EL (cell line): ENCODE data around the gene CNNM1.
A peak's percentile ranks its signal among the peaks of the same experiment; 100 is the strongest.

Source experiments
- DNase-seq: peaks from one replicate; pipeline ENCODE4 v3.0.0-alpha.2; 2016

Gene CNNM1

DNA sequence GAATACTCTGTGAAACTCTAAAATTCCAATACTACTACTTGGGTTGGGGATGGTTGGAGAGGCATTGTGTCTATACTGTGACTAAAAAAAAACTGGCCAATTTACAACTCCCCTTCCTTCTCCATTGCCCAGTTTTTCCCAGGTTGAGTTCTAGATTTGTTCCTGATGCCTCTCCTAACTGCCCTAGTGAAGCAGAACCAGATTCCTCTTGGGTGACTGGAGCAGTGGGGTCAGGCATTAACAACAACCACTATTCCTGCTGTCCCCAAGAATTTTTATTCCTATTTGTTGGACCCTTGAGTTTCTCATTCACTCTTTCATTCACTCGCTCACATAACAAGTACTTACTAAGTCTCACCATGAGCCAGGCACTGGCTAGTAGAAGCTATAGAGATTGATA is 95.5 kb downstream of the CNNM1 start:
- no peak for DNase-seq

GRCh38 chr10:99425204-99425603 is 96.0 kb downstream of the CNNM1 start:
- no peak for DNase-seq

GRCh38 chr10:99426689-99427088 is 97.5 kb downstream of the CNNM1 start:
- DNase-seq, result no peak

GRCh38 chr10:99427566-99428190 is 98.5 kb downstream of the CNNM1 start:
- no peak for DNase-seq

GRCh38 chr10:99429517-99430095 is 100.5 kb downstream of the CNNM1 start:
- DNase-seq, result no peak

GRCh38 chr10:99430116-99430450 is 100.9 kb downstream of the CNNM1 start:
- DNase-seq, result no peak

DNA sequence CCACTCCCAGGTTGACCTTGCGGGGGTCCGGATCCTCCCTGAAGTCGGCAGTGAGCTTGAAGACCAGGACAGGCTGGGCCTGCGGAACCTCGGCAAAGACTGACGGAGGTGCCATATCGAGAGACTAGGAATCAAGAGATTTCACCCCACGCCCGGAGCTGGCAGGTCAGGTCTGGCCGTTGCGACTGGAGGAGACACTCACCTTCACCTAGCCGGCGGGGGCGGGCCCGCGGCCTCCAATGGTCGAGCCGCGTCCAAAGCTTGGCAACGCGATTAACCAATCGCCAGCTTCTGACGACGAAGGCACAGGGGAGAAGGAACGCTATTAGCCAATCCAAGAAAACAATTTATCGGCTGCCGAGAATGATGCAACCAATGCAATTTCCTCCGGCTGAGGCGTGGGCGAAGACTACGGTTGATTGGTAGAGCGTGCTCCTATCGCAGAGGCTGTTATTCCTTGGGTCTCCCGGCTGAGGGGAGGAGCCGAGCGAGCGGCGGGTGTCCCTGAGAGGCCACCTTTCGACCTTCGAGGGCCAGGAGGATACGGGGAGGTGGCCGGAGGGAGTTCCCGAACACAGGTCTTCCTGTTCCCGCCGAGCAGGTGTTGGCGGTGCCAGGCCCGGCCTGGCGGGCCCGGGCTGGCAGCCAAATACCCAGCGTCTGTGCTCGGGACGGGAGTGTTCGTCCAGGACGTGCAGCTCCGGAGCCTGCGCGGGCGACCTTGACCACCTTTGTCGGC is 101.5 kb downstream of the CNNM1 start, which contains the start of gene GOT1:
Gene GOT1, minus strand, starts transcription at position 174 of the 739 bp plus-strand sequence. Its CDS starts 59 bp downstream, at position 115.
- DNase-seq, result peak; percentile 99

- peak; percentile 65 for DNase-seq
These were observed 102.1 kb downstream of the CNNM1 start for GRCh38 chr10:99431190-99431760.

DNA sequence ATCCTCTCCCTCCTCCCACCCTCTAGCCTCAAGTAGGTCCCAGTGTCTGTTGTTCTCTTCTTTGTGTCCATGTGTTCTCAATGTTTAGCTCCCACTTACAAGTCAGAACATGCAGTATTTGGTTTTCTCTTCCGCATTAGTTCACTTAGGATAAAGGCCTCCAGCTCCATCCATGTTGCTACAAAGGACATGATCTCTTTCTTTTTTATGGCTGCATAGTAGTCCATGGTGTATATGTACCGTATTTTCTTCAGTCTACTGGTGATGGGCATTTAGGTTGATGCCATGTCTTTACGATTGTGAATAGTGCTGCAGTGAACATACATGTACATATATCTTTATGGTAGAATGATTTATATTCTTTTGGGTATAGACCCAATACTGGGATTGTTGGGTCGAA is 102.9 kb downstream of the CNNM1 start:
- no peak for DNase-seq

GRCh38 chr10:99432881-99433280 is 103.7 kb downstream of the CNNM1 start:
- no peak for DNase-seq

- no peak for DNase-seq
These were observed 104.3 kb downstream of the CNNM1 start for GRCh38 chr10:99433378-99434020.

- peak; percentile 51 for DNase-seq
These were observed 107.0 kb downstream of the CNNM1 start for GRCh38 chr10:99435986-99436638.

DNA sequence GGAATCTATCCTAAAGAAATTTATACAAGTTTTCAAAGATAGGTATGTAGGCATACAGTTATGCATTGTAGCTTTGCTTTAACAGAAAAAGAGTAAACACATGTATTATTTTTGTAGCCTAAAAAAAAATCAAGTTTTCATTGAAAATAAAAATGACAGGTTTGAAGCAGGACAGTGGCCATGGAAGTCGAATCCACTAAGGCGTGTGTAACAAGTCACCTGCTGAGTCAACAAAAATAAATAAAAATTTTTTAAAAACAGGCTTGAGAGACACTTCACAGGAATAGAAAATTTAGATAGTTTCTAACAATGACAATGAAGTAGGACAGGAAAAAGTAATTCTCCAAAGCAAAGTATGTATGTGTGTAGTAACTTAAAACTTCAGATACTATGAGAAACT is 109.7 kb downstream of the CNNM1 start:
- DNase-seq, result no peak

- no peak for DNase-seq
These were observed 113.2 kb downstream of the CNNM1 start for GRCh38 chr10:99442394-99442793.

DNA sequence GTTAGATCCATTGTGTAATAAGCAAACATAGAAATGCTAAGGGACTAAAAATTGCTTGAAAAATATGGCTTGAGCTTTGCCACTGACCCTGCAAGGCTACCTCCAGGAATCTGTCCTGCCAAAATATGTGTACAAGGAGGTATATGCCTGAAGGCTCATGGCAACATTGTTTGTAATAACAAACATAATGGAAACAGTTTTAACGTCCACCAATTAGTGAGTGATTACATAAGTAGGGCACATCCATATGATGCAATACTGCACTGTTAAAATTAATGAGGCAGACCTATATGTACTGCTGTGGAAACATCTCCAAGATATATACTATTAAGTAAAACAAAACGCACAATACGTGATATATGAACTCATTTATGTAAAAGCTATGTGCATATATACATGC is 114.3 kb downstream of the CNNM1 start:
- no peak for DNase-seq
